Kidney capillary endothelial cell (primary cell): ENCODE measurements around the gene DLGAP4.
"Not testable (repeated sequence)": the region's sequence is repeated elsewhere in the genome, so short reads cannot be mapped to it uniquely, and the experiment has no call there.

Experiments used
- DNase-seq: peaks from one replicate; pipeline ENCODE4 v3.0.0-alpha.2; 2018; ENCODE audit warnings: low spot score

The DLGAP4 gene

GRCh38 chr20:36355469-36356171 is 49.5 kb downstream of the DLGAP4 start:
- DNase-seq: no peak

- no peak for DNase-seq
These were observed 53.7 kb downstream of the DLGAP4 start for GRCh38 chr20:36359668-36360406.

GRCh38 chr20:36360429-36360828 is 54.3 kb downstream of the DLGAP4 start:
- DNase-seq: no peak

- no peak for DNase-seq
These were observed 55.3 kb downstream of the DLGAP4 start for GRCh38 chr20:36361406-36361805.

GRCh38 chr20:36362261-36362660 is 56.1 kb downstream of the DLGAP4 start:
- no peak for DNase-seq

- no peak for DNase-seq
These were observed 57.0 kb downstream of the DLGAP4 start for GRCh38 chr20:36362978-36363713.

GRCh38 chr20:36364506-36364905 is 58.4 kb downstream of the DLGAP4 start:
- no peak for DNase-seq

GRCh38 chr20:36366623-36367369 is 60.7 kb downstream of the DLGAP4 start:
- no peak for DNase-seq

GRCh38 chr20:36367370-36367745 is 61.2 kb downstream of the DLGAP4 start:
- no peak for DNase-seq

GRCh38 chr20:36367907-36368799 is 62.0 kb downstream of the DLGAP4 start:
- no peak for DNase-seq

- no peak for DNase-seq
These were observed 62.7 kb downstream of the DLGAP4 start for GRCh38 chr20:36368869-36369268.

- DNase-seq: no peak
These were observed 63.6 kb downstream of the DLGAP4 start for GRCh38 chr20:36369739-36370138.

GRCh38 chr20:36370991-36371790 is 65.1 kb downstream of the DLGAP4 start:
- DNase-seq: no peak

- DNase-seq: no peak
These were observed 66.5 kb downstream of the DLGAP4 start for GRCh38 chr20:36372666-36373065.

GRCh38 chr20:36373089-36373488 is 67.0 kb downstream of the DLGAP4 start:
- DNase-seq: no peak

- DNase-seq: no peak
These were observed 68.9 kb downstream of the DLGAP4 start for GRCh38 chr20:36374995-36375394.

- no peak for DNase-seq
These were observed 71.5 kb downstream of the DLGAP4 start for GRCh38 chr20:36377348-36378326.

GRCh38 chr20:36378686-36379085 is 72.5 kb downstream of the DLGAP4 start:
- DNase-seq: no peak

GRCh38 chr20:36379914-36380313 is 73.8 kb downstream of the DLGAP4 start:
- not testable (repeated sequence) for DNase-seq
